ENCODE results near the gene OXSM.

OXSM gene

GRCh38 chr3:25748189-25748588 is 41.7 kb upstream of the OXSM start:
- no peaks in the 10 kb centered on the region for H3F3A ChIP-seq (ENCODE audit: insufficient read depth, low read length)
- H3K9me3 ChIP-seq (replicated peaks; ENCODE audit: insufficient read depth, low read length): no peaks in the 10 kb centered on the region
- no peak overlapping the region for H3K4me2 ChIP-seq (ENCODE audit: low read depth, low read length)
- H3K27me3 ChIP-seq (replicated peaks; ENCODE audit: insufficient read depth, low read length): no peaks in the 10 kb centered on the region
- H3K27ac ChIP-seq (ENCODE audit: low read length): no peak overlapping the region
- no peaks in the 10 kb centered on the region for H3K9me2 ChIP-seq (replicated peaks; ENCODE audit: insufficient read depth, low read length)
- H3K79me2 ChIP-seq (ENCODE audit: low read length): peaks cover 70% of the 10 kb centered on the region
- peaks cover 20% of the 10 kb centered on the region for H3K36me3 ChIP-seq (replicated peaks; ENCODE audit: insufficient read depth, low read length)
- DNase-seq: no peak
- H3K4me3 ChIP-seq (ENCODE audit: low read length): no peak overlapping the region
- TF ChIP-seq CTCF (IDR thresholded peaks at IDR 0.05; ENCODE audit: low read length): no peak
- TF ChIP-seq EZH2 (optimal IDR thresholded peaks at IDR 0.05; ENCODE audit: low read depth, low read length): no peak
- no peak for TF ChIP-seq EZH2phosphoT487 (IDR thresholded peaks at IDR 0.05; ENCODE audit: low read length)
- no peak overlapping the region for H3K9ac ChIP-seq (ENCODE audit: low read length)
- H2AFZ ChIP-seq (ENCODE audit: low read length): no peak overlapping the region
- H3K4me1 ChIP-seq (ENCODE audit: low read length): peaks cover 17% of the 10 kb centered on the region
- no peaks in the 10 kb centered on the region for H4K20me1 ChIP-seq (ENCODE audit: insufficient read depth, low read length)

- Histone ChIP-seq H3K36me3 (replicated peaks; ENCODE audit: insufficient read depth, low read length) (peaks cover 20% of the 10 kb centered on the region), H3K79me2 (ENCODE audit: low read length) (peaks cover 67% of the 10 kb centered on the region)
These were observed 40.8 kb upstream of the OXSM start for GRCh38 chr3:25749031-25749581.

GRCh38 chr3:25751048-25751447 is 38.8 kb upstream of the OXSM start:
- Histone ChIP-seq H3K9me2 (replicated peaks; ENCODE audit: insufficient read depth, low read length) (no peaks in the 10 kb centered on the region), H3K4me1 (ENCODE audit: low read length) (peaks cover 17% of the 10 kb centered on the region), H3K9me3 (replicated peaks; ENCODE audit: insufficient read depth, low read length) (no peaks in the 10 kb centered on the region), H3K4me2 (ENCODE audit: low read depth, low read length) (no peak overlapping the region), H3K4me3 (ENCODE audit: low read length) (no peak overlapping the region), H3K27me3 (replicated peaks; ENCODE audit: insufficient read depth, low read length) (no peaks in the 10 kb centered on the region), H3K9ac (ENCODE audit: low read length) (no peak overlapping the region), H4K20me1 (ENCODE audit: insufficient read depth, low read length) (no peaks in the 10 kb centered on the region), H3K79me2 (ENCODE audit: low read length) (peaks cover 65% of the 10 kb centered on the region), H3F3A (ENCODE audit: insufficient read depth, low read length) (no peaks in the 10 kb centered on the region), H3K27ac (ENCODE audit: low read length) (no peak overlapping the region), H2AFZ (ENCODE audit: low read length) (no peak overlapping the region), H3K36me3 (replicated peaks; ENCODE audit: insufficient read depth, low read length) (peaks cover 16% of the 10 kb centered on the region)
- no peak for DNase-seq
- TF ChIP-seq EZH2 (optimal IDR thresholded peaks at IDR 0.05; ENCODE audit: low read depth, low read length): no peak
- no peak for TF ChIP-seq EZH2phosphoT487 (IDR thresholded peaks at IDR 0.05; ENCODE audit: low read length)
- TF ChIP-seq CTCF (IDR thresholded peaks at IDR 0.05; ENCODE audit: low read length): no peak

More at GRCh38 chr3:25749031-25749581, 40.8 kb upstream of the OXSM start:
- no peak overlapping the region for H3K9ac ChIP-seq (ENCODE audit: low read length)
- no peaks in the 10 kb centered on the region for H3K9me2 ChIP-seq (replicated peaks; ENCODE audit: insufficient read depth, low read length)
- TF ChIP-seq EZH2phosphoT487 (IDR thresholded peaks at IDR 0.05; ENCODE audit: low read length) (no peak), CTCF (IDR thresholded peaks at IDR 0.05; ENCODE audit: low read length) (no peak), EZH2 (optimal IDR thresholded peaks at IDR 0.05; ENCODE audit: low read depth, low read length) (no peak)
- no peak overlapping the region for H3K4me3 ChIP-seq (ENCODE audit: low read length)
- H4K20me1 ChIP-seq (ENCODE audit: insufficient read depth, low read length): no peaks in the 10 kb centered on the region
- H3K9me3 ChIP-seq (replicated peaks; ENCODE audit: insufficient read depth, low read length): no peaks in the 10 kb centered on the region
- H3K27ac ChIP-seq (ENCODE audit: low read length): no peak overlapping the region
- DNase-seq: no peak
- H3K4me1 ChIP-seq (ENCODE audit: low read length): peaks cover 17% of the 10 kb centered on the region
- no peak overlapping the region for H2AFZ ChIP-seq (ENCODE audit: low read length)
- no peaks in the 10 kb centered on the region for H3F3A ChIP-seq (ENCODE audit: insufficient read depth, low read length)
- no peaks in the 10 kb centered on the region for H3K27me3 ChIP-seq (replicated peaks; ENCODE audit: insufficient read depth, low read length)
- H3K4me2 ChIP-seq (ENCODE audit: low read depth, low read length): no peak overlapping the region
